GM12873 (cell line): ENCODE data around the gene STEAP1B.

Experiments used
- TF ChIP-seq, protein P1 (sequence below): IDR thresholded peaks from 2 replicates; pipeline ENCODE4 v1.5.1; 2012; ENCODE audit warnings: low read depth, mild to moderate bottlenecking, moderate library complexity, low read length, control low read depth; ENCODE audit not compliant: insufficient read depth; ENCODE audit errors: missing control alignments

Gene STEAP1B

DNA sequence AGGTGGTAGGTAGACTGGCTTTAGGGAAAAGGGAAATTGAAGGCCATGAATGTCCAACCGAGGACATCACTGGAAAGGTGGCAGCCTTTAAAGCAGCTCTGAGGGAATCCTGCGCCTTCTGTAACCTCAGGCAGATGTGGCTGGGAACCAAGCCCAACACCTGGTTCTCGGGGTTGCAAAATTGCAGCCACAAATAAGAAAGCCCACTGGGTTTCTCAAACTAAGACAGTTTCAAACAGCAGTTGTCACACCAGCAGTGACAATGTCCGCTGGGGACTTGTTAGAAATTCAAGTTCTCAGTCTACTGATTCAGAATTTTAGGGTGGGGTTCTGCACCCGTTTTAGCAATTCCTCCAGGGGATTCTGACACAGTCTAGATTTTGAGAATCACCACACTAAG, 42.7 kb upstream of the STEAP1B start:
- TF ChIP-seq, protein P1, sequence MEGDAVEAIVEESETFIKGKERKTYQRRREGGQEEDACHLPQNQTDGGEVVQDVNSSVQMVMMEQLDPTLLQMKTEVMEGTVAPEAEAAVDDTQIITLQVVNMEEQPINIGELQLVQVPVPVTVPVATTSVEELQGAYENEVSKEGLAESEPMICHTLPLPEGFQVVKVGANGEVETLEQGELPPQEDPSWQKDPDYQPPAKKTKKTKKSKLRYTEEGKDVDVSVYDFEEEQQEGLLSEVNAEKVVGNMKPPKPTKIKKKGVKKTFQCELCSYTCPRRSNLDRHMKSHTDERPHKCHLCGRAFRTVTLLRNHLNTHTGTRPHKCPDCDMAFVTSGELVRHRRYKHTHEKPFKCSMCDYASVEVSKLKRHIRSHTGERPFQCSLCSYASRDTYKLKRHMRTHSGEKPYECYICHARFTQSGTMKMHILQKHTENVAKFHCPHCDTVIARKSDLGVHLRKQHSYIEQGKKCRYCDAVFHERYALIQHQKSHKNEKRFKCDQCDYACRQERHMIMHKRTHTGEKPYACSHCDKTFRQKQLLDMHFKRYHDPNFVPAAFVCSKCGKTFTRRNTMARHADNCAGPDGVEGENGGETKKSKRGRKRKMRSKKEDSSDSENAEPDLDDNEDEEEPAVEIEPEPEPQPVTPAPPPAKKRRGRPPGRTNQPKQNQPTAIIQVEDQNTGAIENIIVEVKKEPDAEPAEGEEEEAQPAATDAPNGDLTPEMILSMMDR = no peak

DNA sequence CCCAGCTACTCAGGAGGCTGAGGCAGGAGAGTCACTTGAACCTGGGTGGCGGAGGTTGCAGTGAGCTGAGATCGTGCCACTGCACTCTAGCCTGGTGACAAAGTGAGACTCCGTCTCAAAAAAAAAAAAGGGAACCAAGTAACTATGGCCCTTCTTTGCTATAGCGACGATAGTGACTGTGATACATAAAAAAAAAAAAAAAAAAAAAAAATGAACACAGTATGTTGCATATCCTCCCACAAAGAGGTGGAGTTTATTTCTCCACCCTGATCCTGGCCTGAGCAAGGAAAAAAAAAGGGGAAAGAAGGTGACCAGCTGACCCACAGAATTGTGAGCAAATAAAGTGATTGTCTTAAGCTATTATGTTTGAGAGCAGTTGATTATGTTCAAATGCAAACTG, 42.3 kb upstream of the STEAP1B start:
- TF ChIP-seq, protein P1 = no peak

DNA sequence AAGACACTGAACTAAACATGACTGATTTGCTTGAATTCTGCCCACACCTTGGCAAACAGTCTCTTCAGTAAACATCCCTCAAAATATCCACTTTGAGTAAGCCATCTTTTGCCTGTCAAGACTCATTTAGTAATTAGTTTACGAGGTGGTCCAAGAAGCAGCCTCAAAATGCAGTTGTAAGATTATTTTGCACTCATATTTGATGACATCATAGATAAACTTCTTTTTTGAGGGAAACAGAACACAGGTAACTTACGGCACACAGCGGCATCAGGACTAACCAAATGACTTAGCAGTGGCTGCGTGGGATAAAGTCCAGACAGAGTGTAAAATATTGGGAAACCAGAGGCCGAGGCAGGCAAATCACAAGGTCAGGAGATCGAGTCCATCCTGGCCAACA, 41.8 kb upstream of the STEAP1B start:
- TF ChIP-seq, protein P1 = no peak

DNA sequence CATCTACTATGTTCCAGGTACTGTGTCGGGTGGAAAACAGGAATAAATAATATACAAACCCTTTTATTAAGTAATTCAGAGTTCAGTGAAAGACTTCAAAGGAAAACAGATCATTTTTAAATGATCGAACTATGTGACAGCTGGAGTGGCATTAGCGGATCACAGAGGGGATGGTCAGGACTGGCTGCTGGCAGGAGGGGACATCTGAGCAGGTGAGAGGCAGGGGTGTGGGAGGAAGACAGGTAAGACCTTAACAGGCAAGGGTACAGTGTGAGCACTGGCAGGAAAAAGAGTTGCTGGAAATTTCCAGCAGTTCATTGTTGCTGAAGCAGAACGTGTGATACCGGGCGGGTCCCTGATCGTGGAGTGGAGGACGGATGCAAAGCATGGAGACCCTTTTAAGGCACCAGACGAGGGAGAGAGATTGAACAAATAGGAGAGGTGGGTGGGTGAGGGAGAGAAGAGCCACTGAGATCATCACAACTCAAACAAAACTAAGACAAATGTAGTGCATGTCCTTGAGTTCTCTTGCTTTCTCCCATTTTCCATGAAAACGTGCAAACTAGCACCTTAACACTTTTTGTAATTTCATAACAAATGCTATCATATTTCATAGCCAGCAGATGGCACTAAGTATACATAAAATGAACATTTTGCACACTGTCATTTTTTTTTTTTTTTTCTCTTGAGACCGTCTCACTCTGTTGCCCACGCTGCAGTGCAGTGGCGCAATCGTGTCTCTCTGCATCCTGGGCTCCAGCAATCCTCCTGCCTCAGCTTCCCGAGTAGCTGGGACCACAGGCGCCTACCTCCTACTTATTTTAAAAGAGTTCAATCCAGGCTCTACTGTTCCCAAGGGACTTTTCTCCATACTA, 23.7 kb upstream of the STEAP1B start:
- TF ChIP-seq, protein P1 = peak; percentile 28

DNA sequence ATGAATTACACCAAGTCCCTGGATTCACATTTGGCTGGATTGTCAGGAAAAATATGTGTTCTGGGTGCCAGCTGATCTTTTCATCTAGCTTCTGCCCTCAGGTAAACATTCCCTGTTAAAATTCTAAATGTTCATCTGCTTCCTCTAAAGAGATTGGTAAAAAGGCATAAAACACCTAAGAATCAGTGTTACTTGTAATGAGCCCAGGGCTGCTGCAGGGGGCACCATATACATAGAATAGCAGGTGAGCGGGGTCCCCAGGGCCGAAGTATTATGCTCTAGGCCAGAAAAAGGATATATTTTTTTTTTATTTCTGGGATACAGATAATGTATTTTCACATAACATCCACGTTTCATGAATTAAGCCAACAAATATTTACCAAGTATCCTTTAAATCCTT, 4.5 kb upstream of the STEAP1B start:
- TF ChIP-seq, protein P1 = peak; percentile 28

DNA sequence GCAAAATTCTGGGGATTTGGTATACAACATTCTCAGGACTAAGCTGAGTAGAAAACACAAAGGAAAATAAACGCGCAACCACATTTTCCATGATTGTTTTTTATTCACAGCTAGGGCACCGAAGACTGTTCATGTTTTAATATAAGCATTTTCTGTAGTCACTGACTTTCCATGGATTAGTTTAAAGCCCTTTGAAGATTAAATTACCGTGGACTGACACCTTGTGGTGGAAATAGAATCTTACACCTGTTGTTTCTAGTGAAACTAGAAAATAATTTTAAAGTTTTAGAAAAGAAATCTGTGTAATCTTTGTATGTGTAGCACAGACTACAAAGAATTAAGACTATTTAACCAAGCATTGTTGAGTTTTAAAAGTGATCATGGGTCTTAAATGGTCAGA, 1.3 kb upstream of the STEAP1B start:
- TF ChIP-seq, protein P1 = peak; percentile 26

DNA sequence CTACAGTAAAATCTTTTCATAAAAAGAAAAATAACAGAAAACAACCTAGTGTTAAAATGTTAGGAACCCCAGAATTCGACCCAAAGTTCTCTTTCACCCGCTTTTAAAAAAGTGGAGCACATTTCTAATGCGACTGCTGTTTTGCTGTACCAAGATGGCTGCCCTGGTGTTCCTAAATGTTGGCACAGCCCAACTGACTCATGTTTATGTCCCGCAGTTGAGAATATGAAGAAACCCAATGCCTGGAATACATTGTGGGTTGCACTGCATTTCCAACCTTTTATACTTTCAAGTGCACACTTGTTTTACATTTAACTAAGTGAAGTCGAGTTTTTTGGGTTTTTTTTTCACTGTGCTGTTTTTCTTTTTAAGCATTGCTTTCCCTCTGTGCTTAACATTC, 944 bp downstream of the STEAP1B start:
- TF ChIP-seq, protein P1 = no peak
